CD4-positive, alpha-beta T cell treated with Interleukin-6 at 100 ng/mL for 8 hours (primary cell): ENCODE data around the gene NOL12.
"Not testable (repeated sequence)": the region's sequence is repeated elsewhere in the genome, so short reads cannot be mapped to it uniquely, and the experiment has no call there.

Source experiments
- DNase-seq: peaks from one replicate; pipeline ENCODE4 v3.0.0-alpha.2; 2020; ENCODE audit warnings: mixed read lengths, low spot score

NOL12 gene

GRCh38 chr22:37679670-37680069 lies 6.5 kb upstream of the NOL12 start:
- no peak for DNase-seq

GRCh38 chr22:37680191-37680851 lies 5.8 kb upstream of the NOL12 start:
- no peak for DNase-seq

- DNase-seq, result no peak
Measured at GRCh38 chr22:37681001-37681424, 5.1 kb upstream of the NOL12 start.

- DNase-seq, result peak; percentile 79
Measured at GRCh38 chr22:37681556-37682049, 4.5 kb upstream of the NOL12 start.

- no peak for DNase-seq
Measured at GRCh38 chr22:37684803-37685615, 1.1 kb upstream of the NOL12 start.

GRCh38 chr22:37690407-37690806 lies 4.3 kb downstream of the NOL12 start:
- DNase-seq, result no peak

- no peak for DNase-seq
Measured at GRCh38 chr22:37690901-37691504, 4.9 kb downstream of the NOL12 start.

- DNase-seq, result no peak
Measured at GRCh38 chr22:37692627-37693285, 6.6 kb downstream of the NOL12 start.

GRCh38 chr22:37694131-37694530 lies 8.0 kb downstream of the NOL12 start:
- DNase-seq, result not testable (repeated sequence)

- DNase-seq, result not testable (repeated sequence)
Measured at GRCh38 chr22:37696260-37696656, 10.1 kb downstream of the NOL12 start.

- peak; percentile 79 for DNase-seq
Measured at GRCh38 chr22:37696657-37697537, 10.8 kb downstream of the NOL12 start, which contains the start of gene TRIOBP. Gene TRIOBP, plus strand, starts transcription at chr22:37697048. Its CDS starts 4,318 bp downstream, at chr22:37701366.

- no peak for DNase-seq
Measured at GRCh38 chr22:37697538-37697835, 11.3 kb downstream of the NOL12 start.

- no peak for DNase-seq
Measured at GRCh38 chr22:37701141-37701786, 15.1 kb downstream of the NOL12 start.

GRCh38 chr22:37703906-37704305 lies 17.8 kb downstream of the NOL12 start:
- no peak for DNase-seq

GRCh38 chr22:37704645-37705044 lies 18.5 kb downstream of the NOL12 start:
- no peak for DNase-seq

GRCh38 chr22:37705205-37705604 lies 19.1 kb downstream of the NOL12 start:
- no peak for DNase-seq

GRCh38 chr22:37708580-37709444 lies 22.7 kb downstream of the NOL12 start:
- DNase-seq, result no peak

GRCh38 chr22:37709445-37709765 lies 23.3 kb downstream of the NOL12 start:
- DNase-seq, result no peak

GRCh38 chr22:37710675-37711074 lies 24.5 kb downstream of the NOL12 start:
- DNase-seq, result no peak

- no peak for DNase-seq
Measured at GRCh38 chr22:37711490-37711889, 25.3 kb downstream of the NOL12 start.
